ENCODE data around the gene DMRTA1.

DNA sequence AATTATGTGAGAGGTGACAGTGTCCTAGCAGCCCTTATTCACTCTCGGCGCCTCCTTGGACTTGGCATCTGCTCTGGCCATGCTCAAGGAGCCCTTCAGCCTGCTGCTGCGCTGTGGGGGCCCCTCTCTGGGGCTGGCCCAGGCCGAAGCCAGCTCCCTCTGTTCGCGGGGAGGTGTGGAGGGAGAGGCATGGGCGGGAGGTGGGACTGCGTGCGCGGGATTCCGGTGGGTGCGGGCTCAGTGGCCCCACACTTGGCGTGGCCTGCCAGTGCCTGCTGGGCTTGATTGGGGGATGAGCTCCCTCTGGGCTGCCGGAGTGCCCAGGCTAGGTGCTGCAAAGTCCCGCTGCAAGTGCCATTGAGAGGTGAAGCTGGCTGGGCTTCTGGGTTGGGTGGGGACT is 12.9 kb upstream of the DMRTA1 start:
- TF ChIP-seq, protein P1, sequence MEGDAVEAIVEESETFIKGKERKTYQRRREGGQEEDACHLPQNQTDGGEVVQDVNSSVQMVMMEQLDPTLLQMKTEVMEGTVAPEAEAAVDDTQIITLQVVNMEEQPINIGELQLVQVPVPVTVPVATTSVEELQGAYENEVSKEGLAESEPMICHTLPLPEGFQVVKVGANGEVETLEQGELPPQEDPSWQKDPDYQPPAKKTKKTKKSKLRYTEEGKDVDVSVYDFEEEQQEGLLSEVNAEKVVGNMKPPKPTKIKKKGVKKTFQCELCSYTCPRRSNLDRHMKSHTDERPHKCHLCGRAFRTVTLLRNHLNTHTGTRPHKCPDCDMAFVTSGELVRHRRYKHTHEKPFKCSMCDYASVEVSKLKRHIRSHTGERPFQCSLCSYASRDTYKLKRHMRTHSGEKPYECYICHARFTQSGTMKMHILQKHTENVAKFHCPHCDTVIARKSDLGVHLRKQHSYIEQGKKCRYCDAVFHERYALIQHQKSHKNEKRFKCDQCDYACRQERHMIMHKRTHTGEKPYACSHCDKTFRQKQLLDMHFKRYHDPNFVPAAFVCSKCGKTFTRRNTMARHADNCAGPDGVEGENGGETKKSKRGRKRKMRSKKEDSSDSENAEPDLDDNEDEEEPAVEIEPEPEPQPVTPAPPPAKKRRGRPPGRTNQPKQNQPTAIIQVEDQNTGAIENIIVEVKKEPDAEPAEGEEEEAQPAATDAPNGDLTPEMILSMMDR (IDR thresholded peaks at IDR 0.05): no peak
- no peak for TF ChIP-seq EP300 (IDR thresholded peaks at IDR 0.05; ENCODE audit: low read depth)
- TF ChIP-seq POLR2A (IDR thresholded peaks at IDR 0.05): no peak
- TF ChIP-seq POLR2AphosphoS5 (IDR thresholded peaks at IDR 0.05): no peak

All from transverse colon (tissue), 4 donors.